ENCODE results near the gene LDOC1. TPM values are rescaled to one million over a fixed set of nuclear protein-coding genes. Genes with fewer than 3 reads are reported as not detected.
"Not testable (repeated sequence)": the region's sequence is repeated elsewhere in the genome, so short reads cannot be mapped to it uniquely, and the experiment has no call there.

The LDOC1 gene
- total RNA-seq, 1 donor from 2014 or later: 22.3 TPM

- TF ChIP-seq, protein P1, sequence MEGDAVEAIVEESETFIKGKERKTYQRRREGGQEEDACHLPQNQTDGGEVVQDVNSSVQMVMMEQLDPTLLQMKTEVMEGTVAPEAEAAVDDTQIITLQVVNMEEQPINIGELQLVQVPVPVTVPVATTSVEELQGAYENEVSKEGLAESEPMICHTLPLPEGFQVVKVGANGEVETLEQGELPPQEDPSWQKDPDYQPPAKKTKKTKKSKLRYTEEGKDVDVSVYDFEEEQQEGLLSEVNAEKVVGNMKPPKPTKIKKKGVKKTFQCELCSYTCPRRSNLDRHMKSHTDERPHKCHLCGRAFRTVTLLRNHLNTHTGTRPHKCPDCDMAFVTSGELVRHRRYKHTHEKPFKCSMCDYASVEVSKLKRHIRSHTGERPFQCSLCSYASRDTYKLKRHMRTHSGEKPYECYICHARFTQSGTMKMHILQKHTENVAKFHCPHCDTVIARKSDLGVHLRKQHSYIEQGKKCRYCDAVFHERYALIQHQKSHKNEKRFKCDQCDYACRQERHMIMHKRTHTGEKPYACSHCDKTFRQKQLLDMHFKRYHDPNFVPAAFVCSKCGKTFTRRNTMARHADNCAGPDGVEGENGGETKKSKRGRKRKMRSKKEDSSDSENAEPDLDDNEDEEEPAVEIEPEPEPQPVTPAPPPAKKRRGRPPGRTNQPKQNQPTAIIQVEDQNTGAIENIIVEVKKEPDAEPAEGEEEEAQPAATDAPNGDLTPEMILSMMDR (conservative IDR thresholded peaks at IDR 0.05; ENCODE audit: low read depth, low read length): no peak
- H3K4me3 ChIP-seq (ENCODE audit: low read depth, low read length): no peak overlapping the region
- DNase-seq (ENCODE audit: low read depth): no peak
These were observed 6.1 kb upstream of the LDOC1 start for GRCh38 chrX:141183000-141183399.

GRCh38 chrX:141180851-141181250 lies 3.9 kb upstream of the LDOC1 start:
- H3K4me3 ChIP-seq (ENCODE audit: low read depth, low read length): no peak overlapping the region

DNA sequence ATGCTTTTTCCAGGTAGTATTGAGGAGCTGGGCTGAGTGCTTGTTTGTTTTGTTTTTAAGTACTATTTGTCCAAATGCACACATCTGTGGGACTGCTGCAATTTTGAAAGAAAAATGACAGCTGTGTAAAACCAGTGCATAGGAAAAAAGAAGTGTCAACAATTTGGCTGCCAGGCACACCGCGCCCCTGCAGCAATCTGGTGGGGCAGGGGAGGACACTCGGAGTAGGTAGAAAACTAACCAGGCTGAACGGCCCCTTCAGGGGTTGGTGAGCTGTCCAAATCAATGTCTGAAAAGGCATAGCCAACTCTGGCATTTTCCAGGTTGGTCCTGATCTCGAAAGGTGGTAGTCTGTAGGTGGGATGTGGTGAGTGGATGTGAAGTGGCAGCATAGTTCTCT lies 1.1 kb downstream of the LDOC1 start:
- TF ChIP-seq, protein P1 (conservative IDR thresholded peaks at IDR 0.05; ENCODE audit: low read depth, low read length): no peak
- peak overlapping the region; percentile 70 for H3K4me3 ChIP-seq (ENCODE audit: low read depth, low read length)
- no peak for DNase-seq (ENCODE audit: low read depth)

More at GRCh38 chrX:141180851-141181250, 3.9 kb upstream of the LDOC1 start:
- DNase-seq (ENCODE audit: low read depth): no peak
- TF ChIP-seq, protein P1 (conservative IDR thresholded peaks at IDR 0.05; ENCODE audit: low read depth, low read length): no peak

- TF ChIP-seq, protein P1 (conservative IDR thresholded peaks at IDR 0.05; ENCODE audit: low read depth, low read length): no peak
- no peak for DNase-seq (ENCODE audit: low read depth)
- no peak overlapping the region for H3K4me3 ChIP-seq (ENCODE audit: low read depth, low read length)
These were observed 12.5 kb downstream of the LDOC1 start for GRCh38 chrX:141164406-141164805.

- DNase-seq (ENCODE audit: low read depth): no peak
- no peak overlapping the region for H3K4me3 ChIP-seq (ENCODE audit: low read depth, low read length)
- TF ChIP-seq, protein P1 (conservative IDR thresholded peaks at IDR 0.05; ENCODE audit: low read depth, low read length): no peak
These were observed 18.8 kb downstream of the LDOC1 start for GRCh38 chrX:141158084-141158483.

DNA sequence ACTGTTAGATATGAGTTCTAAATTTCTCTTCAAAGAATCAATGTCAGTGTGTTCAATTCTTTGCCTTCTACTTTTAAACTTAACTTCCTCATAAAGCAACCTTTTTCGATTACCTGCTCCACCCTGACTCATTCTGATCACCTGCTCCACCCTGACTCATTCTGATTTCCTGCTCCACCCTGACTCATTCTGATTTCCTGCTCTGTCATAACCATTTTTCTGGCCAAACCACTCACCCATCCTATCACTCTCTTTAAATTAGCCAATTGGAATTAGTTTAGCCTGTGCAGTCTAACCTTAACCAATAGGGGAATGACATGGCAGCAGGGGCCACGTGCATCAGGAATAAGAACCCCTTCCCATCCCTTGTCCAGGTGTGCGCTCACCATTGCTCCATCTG lies 21.7 kb downstream of the LDOC1 start:
- H3K4me3 ChIP-seq (ENCODE audit: low read depth, low read length); DNase-seq (ENCODE audit: low read depth): not testable (repeated sequence)

DNA sequence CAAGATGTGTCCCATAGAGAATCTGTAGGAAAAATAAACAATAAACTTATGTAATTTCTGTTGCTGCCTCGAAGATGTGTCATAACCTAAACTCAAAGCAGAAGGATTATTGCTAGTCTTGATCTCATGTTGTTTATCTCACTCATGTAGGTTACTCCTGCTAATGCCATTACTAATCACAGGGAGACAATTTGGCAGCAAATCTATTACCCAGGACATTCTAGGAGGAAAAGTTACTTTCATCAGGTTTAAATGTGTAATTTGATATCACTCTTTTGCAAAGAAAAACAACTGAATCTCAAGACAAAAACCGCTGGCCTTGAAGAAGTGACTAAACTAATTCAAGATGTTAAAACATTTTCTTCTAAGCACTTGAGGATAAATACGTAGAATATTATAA lies 34.0 kb downstream of the LDOC1 start:
- TF ChIP-seq, protein P1 (conservative IDR thresholded peaks at IDR 0.05; ENCODE audit: low read depth, low read length): no peak
- no peak overlapping the region for H3K4me3 ChIP-seq (ENCODE audit: low read depth, low read length)
- no peak for DNase-seq (ENCODE audit: low read depth)

All from epithelial cell of proximal tubule (primary cell).